Measurements from ENCODE around the gene KCNC3. TPM values are rescaled to one million over a fixed set of nuclear protein-coding genes. Genes with fewer than 3 reads are reported as not detected.

KCNC3 gene
- total and polyA plus RNA-seq, 2 of the 13 experiments (the other 11 are each of a cell fraction or from before 2014, with no cell fraction given): 0.29 to 1.7 TPM

DNA sequence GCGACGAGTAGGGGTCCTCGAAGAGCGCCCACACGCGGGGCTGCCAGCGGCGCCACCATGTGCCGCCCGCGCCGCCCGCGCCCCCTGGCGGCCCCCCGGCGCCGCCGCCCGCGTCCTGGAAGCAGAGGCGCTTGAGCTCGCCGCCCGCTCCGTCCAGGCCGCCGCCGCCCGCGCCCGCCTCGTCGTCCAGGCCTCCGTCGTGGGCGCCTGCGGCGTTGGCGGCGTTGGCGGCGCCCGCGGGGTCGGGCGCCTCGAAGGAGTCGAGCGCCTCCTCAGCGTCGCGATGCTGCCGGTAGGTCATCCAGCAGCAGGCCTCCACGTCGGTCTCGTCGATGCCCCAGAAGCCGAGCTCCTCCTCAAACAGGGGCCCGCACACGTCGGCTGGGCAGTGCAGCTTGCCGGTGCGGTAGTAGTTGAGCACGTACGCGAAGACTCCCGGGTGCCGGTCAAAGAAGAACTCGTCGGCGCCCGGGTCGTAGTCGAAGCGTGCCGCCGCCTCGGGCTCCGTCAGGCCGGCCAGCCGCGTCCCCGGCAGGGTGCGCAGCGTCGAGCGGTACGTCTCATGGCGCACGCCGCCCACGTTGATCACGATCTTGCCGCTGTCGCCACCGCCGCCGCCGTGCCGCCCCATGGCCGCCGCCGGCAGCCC lies 829 bp downstream of the KCNC3 start (continued):
- TF ChIP-seq, protein P1, sequence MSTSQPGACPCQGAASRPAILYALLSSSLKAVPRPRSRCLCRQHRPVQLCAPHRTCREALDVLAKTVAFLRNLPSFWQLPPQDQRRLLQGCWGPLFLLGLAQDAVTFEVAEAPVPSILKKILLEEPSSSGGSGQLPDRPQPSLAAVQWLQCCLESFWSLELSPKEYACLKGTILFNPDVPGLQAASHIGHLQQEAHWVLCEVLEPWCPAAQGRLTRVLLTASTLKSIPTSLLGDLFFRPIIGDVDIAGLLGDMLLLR (CRISPR knock-in tag; IDR thresholded peaks at IDR 0.05): peak; percentile 58; the same call in 1 of the 2 replicates
- 0 out of 2 replicates have a peak, but pooled peaks have one; percentile 36 for TF ChIP-seq RBFOX2 (IDR thresholded peaks at IDR 0.05; ENCODE audit: low read depth, low read length)
- TF ChIP-seq HOXA9 (CRISPR knock-in tag; IDR thresholded peaks at IDR 0.05; ENCODE audit: borderline replicate concordance): no peak
- TF ChIP-seq CREB1 (IDR thresholded peaks at IDR 0.05): no peak
- TF ChIP-seq CREB1 (CRISPR knock-in tag; IDR thresholded peaks at IDR 0.05): no peak
- no peak for TF ChIP-seq PHF8 (CRISPR knock-in tag; IDR thresholded peaks at IDR 0.05)
- 0 out of 2 replicates have a peak, but pooled peaks have one; percentile 32 for TF ChIP-seq ZNF235 (CRISPR knock-in tag; IDR thresholded peaks at IDR 0.05; ENCODE audit: borderline replicate concordance)
- TF ChIP-seq GABPB1 (CRISPR knock-in tag; IDR thresholded peaks at IDR 0.05): peak; percentile 9; the same call in 1 of the 2 replicates
- no peak for TF ChIP-seq DR1 (CRISPR knock-in tag; IDR thresholded peaks at IDR 0.05)
- 0 out of 2 replicates have a peak, but pooled peaks have one; percentile 9 for TF ChIP-seq ZNF768 (CRISPR knock-in tag; IDR thresholded peaks at IDR 0.05)
- peak; percentile 88 for TF ChIP-seq HNRNPLL (IDR thresholded peaks at IDR 0.05; ENCODE audit: low read depth, low read length, poor library complexity, severe bottlenecking)
- TF ChIP-seq SP2 (CRISPR knock-in tag; IDR thresholded peaks at IDR 0.05): no peak
- TF ChIP-seq GATAD2A (CRISPR knock-in tag; IDR thresholded peaks at IDR 0.05): no peak
- TF ChIP-seq ZNF589 (CRISPR knock-in tag; conservative IDR thresholded peaks at IDR 0.05): no peak
- TF ChIP-seq ZMYM2 (CRISPR knock-in tag; IDR thresholded peaks at IDR 0.05): no peak
- no peak for TF ChIP-seq HNF4G (IDR thresholded peaks at IDR 0.05; ENCODE audit: borderline replicate concordance, low read depth, low read length)
- TF ChIP-seq HNF4G (CRISPR knock-in tag; IDR thresholded peaks at IDR 0.05; ENCODE audit: borderline replicate concordance, low read depth): no peak

All from HepG2 (cell line).